ENCODE results near the gene EPM2AIP1.

GRCh38 chr3:37040231-37040630, 47.3 kb upstream of the EPM2AIP1 start:
- TF ChIP-seq, protein P1, sequence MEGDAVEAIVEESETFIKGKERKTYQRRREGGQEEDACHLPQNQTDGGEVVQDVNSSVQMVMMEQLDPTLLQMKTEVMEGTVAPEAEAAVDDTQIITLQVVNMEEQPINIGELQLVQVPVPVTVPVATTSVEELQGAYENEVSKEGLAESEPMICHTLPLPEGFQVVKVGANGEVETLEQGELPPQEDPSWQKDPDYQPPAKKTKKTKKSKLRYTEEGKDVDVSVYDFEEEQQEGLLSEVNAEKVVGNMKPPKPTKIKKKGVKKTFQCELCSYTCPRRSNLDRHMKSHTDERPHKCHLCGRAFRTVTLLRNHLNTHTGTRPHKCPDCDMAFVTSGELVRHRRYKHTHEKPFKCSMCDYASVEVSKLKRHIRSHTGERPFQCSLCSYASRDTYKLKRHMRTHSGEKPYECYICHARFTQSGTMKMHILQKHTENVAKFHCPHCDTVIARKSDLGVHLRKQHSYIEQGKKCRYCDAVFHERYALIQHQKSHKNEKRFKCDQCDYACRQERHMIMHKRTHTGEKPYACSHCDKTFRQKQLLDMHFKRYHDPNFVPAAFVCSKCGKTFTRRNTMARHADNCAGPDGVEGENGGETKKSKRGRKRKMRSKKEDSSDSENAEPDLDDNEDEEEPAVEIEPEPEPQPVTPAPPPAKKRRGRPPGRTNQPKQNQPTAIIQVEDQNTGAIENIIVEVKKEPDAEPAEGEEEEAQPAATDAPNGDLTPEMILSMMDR (IDR thresholded peaks at IDR 0.05 in 8 of 11, conservative IDR thresholded peaks at IDR 0.05 in 3 of 11), result no peak
- TF ChIP-seq POLR2A (IDR thresholded peaks at IDR 0.05), result no peak

All from spleen (tissue), 7 donors.